ENCODE measurements around the gene CBY1. TPM values are rescaled to one million over a fixed set of nuclear protein-coding genes. Genes with fewer than 3 reads are reported as not detected.
A peak's percentile ranks its signal among the peaks of the same experiment; 100 is the strongest.

CBY1 gene
- total and polyA plus RNA-seq, 12 donors: 33.8 to 74.7 (median 41.4) TPM

DNA sequence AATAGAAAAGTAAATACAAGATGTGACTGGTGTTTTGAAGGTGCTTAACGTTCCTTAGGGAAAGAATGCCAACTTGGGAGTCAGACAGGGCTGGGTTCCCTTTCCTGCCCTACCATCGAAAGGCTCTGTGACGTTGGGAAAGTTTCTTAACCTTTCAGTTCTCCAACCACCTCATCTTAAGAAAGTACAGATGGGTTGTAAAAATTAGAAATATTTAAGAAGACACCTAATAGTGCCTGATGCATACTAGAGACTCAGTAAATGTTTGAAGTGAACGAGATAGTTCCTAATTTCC is 50.4 kb downstream of the CBY1 start:
- intact Hi-C loops (cut with DNase I): loop anchor here in 4 of 10 donors (1.0 to 10.0 kb wide), 4 partner anchors 45 to 202 kb away; partner anchors contain the start of genes SUN2 (in 2 of the 4) and DDX17 (in 1 of the 4)
- H3K9me3 ChIP-seq: no peaks in the 10 kb centered on the region
- ATAC-seq: no peak
- peak overlapping the region; percentile 74 to 98 (median 88) for H3K4me3 ChIP-seq
- peak overlapping the region in 9 of 10 donors; percentile 86 to 98 (median 95) for H3K27ac ChIP-seq
- DNase-seq: no peak
- H3K4me1 ChIP-seq: peaks cover 8 to 53% (median 45%) of the 10 kb centered on the region in 9 donors
- peaks cover 0 to 31% (median 7%) of the 10 kb centered on the region in 9 donors for H3K36me3 ChIP-seq
- TF ChIP-seq, protein P1, sequence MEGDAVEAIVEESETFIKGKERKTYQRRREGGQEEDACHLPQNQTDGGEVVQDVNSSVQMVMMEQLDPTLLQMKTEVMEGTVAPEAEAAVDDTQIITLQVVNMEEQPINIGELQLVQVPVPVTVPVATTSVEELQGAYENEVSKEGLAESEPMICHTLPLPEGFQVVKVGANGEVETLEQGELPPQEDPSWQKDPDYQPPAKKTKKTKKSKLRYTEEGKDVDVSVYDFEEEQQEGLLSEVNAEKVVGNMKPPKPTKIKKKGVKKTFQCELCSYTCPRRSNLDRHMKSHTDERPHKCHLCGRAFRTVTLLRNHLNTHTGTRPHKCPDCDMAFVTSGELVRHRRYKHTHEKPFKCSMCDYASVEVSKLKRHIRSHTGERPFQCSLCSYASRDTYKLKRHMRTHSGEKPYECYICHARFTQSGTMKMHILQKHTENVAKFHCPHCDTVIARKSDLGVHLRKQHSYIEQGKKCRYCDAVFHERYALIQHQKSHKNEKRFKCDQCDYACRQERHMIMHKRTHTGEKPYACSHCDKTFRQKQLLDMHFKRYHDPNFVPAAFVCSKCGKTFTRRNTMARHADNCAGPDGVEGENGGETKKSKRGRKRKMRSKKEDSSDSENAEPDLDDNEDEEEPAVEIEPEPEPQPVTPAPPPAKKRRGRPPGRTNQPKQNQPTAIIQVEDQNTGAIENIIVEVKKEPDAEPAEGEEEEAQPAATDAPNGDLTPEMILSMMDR (IDR thresholded peaks at IDR 0.05): no peak
- WGBS, 2 donors: 3 to 10% methylated on average over 4 of the region's 4 CpGs
- H3K27me3 ChIP-seq: no peaks in the 10 kb centered on the region

DNA sequence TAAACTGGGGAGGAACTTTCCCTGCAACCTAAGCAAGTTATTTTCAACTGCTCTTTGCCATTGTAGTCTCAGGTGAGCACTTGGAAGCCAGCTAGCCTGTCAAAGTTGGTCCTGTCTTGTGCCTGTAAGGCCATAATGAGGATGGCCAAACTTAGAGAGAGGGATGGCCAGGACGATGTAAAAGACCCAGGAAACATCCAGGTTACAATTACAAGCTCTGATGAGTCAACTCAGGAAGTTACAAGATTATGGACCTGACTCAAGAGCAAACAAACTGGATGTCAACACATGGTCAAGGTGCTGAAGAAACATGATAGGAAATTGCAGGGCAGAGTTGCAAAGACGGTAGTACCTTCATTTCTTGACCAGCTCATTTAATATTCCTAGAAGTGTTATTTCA is 50.9 kb downstream of the CBY1 start:
- H3K27me3 ChIP-seq: no peaks in the 10 kb centered on the region
- DNase-seq (no peak), ATAC-seq (no peak)
- TF ChIP-seq, protein P1 (IDR thresholded peaks at IDR 0.05): no peak
- intact Hi-C loops (cut with DNase I): loop anchor here in 4 of 10 donors (1.0 to 10.0 kb wide), 4 partner anchors 45 to 203 kb away; partner anchors contain the start of genes SUN2 (in 2 of the 4) and DDX17 (in 1 of the 4)
- H3K4me3 ChIP-seq: peak overlapping the region in 9 of 10 donors; percentile 74 to 98 (median 94)
- peaks cover 0 to 34% (median 7%) of the 10 kb centered on the region in 9 donors for H3K36me3 ChIP-seq
- no peaks in the 10 kb centered on the region for H3K9me3 ChIP-seq
- peak overlapping the region in 5 of 10 donors; percentile 95 to 98 (median 97) for H3K27ac ChIP-seq
- H3K4me1 ChIP-seq: peaks cover 8 to 57% (median 49%) of the 10 kb centered on the region in 9 donors
- WGBS, 2 donors: 40 to 67% methylated on average over 2 of the region's 2 CpGs

DNA sequence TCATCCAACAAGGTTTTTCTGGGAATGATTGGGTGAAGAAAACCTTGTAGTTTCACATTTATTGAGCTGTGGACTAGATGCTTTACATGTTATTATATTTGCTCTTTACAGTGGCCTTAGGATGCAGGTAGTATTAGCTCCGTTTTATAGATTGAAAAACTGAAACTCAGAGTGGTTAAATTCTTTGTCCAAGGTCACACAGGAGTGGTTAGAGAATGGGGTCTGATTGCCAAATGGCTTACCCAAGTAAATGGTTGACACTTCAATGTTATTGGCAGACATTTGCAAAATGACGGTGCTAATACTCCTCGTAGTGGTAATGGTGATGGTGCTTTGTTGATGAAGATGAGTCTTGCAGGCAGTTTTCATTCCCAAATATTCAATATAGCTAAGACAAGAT is 51.5 kb downstream of the CBY1 start:
- peak overlapping the region in 1 of 10 donors; percentile 94 for H3K4me3 ChIP-seq
- H3K9me3 ChIP-seq: no peaks in the 10 kb centered on the region
- WGBS, 2 donors: 91 to 94% methylated on average over 3 of the region's 3 CpGs
- peak overlapping the region in 1 of 10 donors; percentile 98 for H3K27ac ChIP-seq
- TF ChIP-seq, protein P1 (IDR thresholded peaks at IDR 0.05): no peak
- ATAC-seq (no peak), DNase-seq (no peak)
- peaks cover 0 to 38% (median 7%) of the 10 kb centered on the region in 9 donors for H3K36me3 ChIP-seq
- no peaks in the 10 kb centered on the region for H3K27me3 ChIP-seq
- intact Hi-C loops (cut with DNase I): loop anchor here in 4 of 10 donors (1.0 to 10.0 kb wide), 4 partner anchors 44 to 203 kb away; partner anchors contain the start of genes SUN2 (in 2 of the 4) and DDX17 (in 1 of the 4)
- peaks cover 8 to 64% (median 56%) of the 10 kb centered on the region in 9 donors for H3K4me1 ChIP-seq

DNA sequence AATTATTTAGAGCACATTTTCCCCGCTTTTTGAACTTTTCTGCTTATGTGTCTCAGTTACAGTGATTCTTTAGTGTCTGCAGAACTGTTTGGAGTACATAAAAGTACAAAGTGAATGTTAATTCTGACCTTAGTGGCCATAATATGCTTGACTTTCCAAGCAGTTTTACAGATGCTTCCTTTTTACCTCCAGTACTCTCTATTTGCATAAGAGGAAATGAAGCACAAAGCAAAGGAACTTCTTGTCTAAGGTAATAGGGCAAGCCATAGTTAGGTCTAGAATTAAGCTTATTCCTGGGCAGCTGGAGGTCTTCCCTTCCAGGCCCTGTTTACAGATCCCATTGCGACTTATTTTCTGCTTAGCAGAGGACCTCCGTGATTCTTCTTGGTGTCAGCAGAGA is 52.9 kb downstream of the CBY1 start:
- no peaks in the 10 kb centered on the region for H3K9me3 ChIP-seq
- no peak overlapping the region for H3K4me3 ChIP-seq
- peaks cover 10 to 76% (median 68%) of the 10 kb centered on the region in 9 donors for H3K4me1 ChIP-seq
- H3K36me3 ChIP-seq: peaks cover 0 to 39% (median 7%) of the 10 kb centered on the region in 9 donors
- no peak for ATAC-seq
- 64 to 74% methylated on average over 3 of the region's 3 CpGs for WGBS, 2 donors
- no peaks in the 10 kb centered on the region for H3K27me3 ChIP-seq
- intact Hi-C loops (cut with DNase I): loop anchor here in 3 of 10 donors (5.0 to 10.0 kb wide), 3 partner anchors 43 to 205 kb away; partner anchors contain the start of genes DDX17 (in 1 of the 3) and SUN2 (in 1 of the 3)
- TF ChIP-seq, protein P1 (IDR thresholded peaks at IDR 0.05): no peak
- DNase-seq: no peak
- peak overlapping the region in 4 of 10 donors; percentile 9 to 38 (median 28) for H3K27ac ChIP-seq

All from heart right ventricle (tissue), 16 donors.